HG03108 (cell line): ENCODE data around the gene CAMK2G.
"Not testable (repeated sequence)": the region's sequence is repeated elsewhere in the genome, so short reads cannot be mapped to it uniquely, and the experiment has no call there.

Experiments used
- ATAC-seq: cut with Tn5 transposase; IDR thresholded peaks from one replicate; pipeline ENCODE4 v1.9.1; 2021; ENCODE audit warnings: moderate library complexity; ENCODE audit not compliant: unreplicated experiment

CAMK2G gene

GRCh38 chr10:73842349-73842748 lies 32.0 kb downstream of the CAMK2G start:
- ATAC-seq, result no peak

- no peak for ATAC-seq
Observed at GRCh38 chr10:73841526-73842285, 32.6 kb downstream of the CAMK2G start.

GRCh38 chr10:73841061-73841421 lies 33.3 kb downstream of the CAMK2G start:
- no peak for ATAC-seq

- ATAC-seq, result no peak
Observed at GRCh38 chr10:73840403-73841060, 33.8 kb downstream of the CAMK2G start.

GRCh38 chr10:73840056-73840402 lies 34.3 kb downstream of the CAMK2G start:
- ATAC-seq, result no peak

GRCh38 chr10:73839276-73839966 lies 34.9 kb downstream of the CAMK2G start:
- no peak for ATAC-seq

GRCh38 chr10:73838827-73839226 lies 35.5 kb downstream of the CAMK2G start:
- ATAC-seq, result no peak

GRCh38 chr10:73838008-73838567 lies 36.3 kb downstream of the CAMK2G start:
- no peak for ATAC-seq

GRCh38 chr10:73837072-73837471 lies 37.3 kb downstream of the CAMK2G start:
- ATAC-seq, result no peak

- no peak for ATAC-seq
Observed at GRCh38 chr10:73836427-73836980, 37.9 kb downstream of the CAMK2G start.

GRCh38 chr10:73829090-73829489 lies 45.3 kb downstream of the CAMK2G start:
- ATAC-seq, result not testable (repeated sequence)

GRCh38 chr10:73828161-73828560 lies 46.2 kb downstream of the CAMK2G start:
- no peak for ATAC-seq

- ATAC-seq, result no peak
Observed at GRCh38 chr10:73827346-73828089, 46.8 kb downstream of the CAMK2G start.

- ATAC-seq, result no peak
Observed at GRCh38 chr10:73824146-73824725, 50.1 kb downstream of the CAMK2G start.

GRCh38 chr10:73823391-73823790 lies 51.0 kb downstream of the CAMK2G start:
- ATAC-seq, result no peak

GRCh38 chr10:73819513-73820093 lies 54.8 kb downstream of the CAMK2G start:
- no peak for ATAC-seq

- no peak for ATAC-seq
Observed at GRCh38 chr10:73819081-73819480, 55.3 kb downstream of the CAMK2G start.

GRCh38 chr10:73818402-73818801 lies 56.0 kb downstream of the CAMK2G start:
- ATAC-seq, result no peak

GRCh38 chr10:73817826-73818225 lies 56.5 kb downstream of the CAMK2G start:
- no peak for ATAC-seq
